ENCODE data around the gene CCDC47. TPM values are rescaled to one million over a fixed set of nuclear protein-coding genes. Genes with fewer than 3 reads are reported as not detected.
A peak's percentile ranks its signal among the peaks of the same experiment; 100 is the strongest.

The CCDC47 gene
- total and polyA plus RNA-seq, 2 of the 13 experiments (the other 11 are each of a cell fraction or from before 2014, with no cell fraction given), result 59.3 to 99.5 TPM

GRCh38 chr17:63773272-63774140, at the start of gene CCDC47 (continued):
- TF ChIP-seq ZNF318 (CRISPR knock-in tag; IDR thresholded peaks at IDR 0.05) (peak; percentile 55; the same call in 1 of the 2 replicates), KAT2B (IDR thresholded peaks at IDR 0.05; ENCODE audit: borderline replicate concordance, low read depth, low read length) (no peak), ZSCAN29 (CRISPR knock-in tag; conservative IDR thresholded peaks at IDR 0.05) (peak; percentile 82; the same call in 1 of the 2 replicates), REST (IDR thresholded peaks at IDR 0.05; ENCODE audit: borderline replicate concordance in 1 of 2, low read depth in 1 of 2, low read length in 2 of 2) (peak in 1 of 2 experiments; percentile 62; a peak in 1 of 4 replicates), RAD51 (IDR thresholded peaks at IDR 0.05; ENCODE audit: borderline replicate concordance) (peak; percentile 82), TBP (CRISPR knock-in tag; IDR thresholded peaks at IDR 0.05) (no peak), ZKSCAN8 (CRISPR knock-in tag; IDR thresholded peaks at IDR 0.05; ENCODE audit: borderline replicate concordance) (no peak; the same call in 1 of the 2 replicates), KAT8 (CRISPR knock-in tag; IDR thresholded peaks at IDR 0.05) (peak; percentile 99), SOX5 (CRISPR knock-in tag; IDR thresholded peaks at IDR 0.05; ENCODE audit: borderline replicate concordance) (peak; percentile 72), GTF2F1 (IDR thresholded peaks at IDR 0.05; ENCODE audit: low read length) (0 out of 2 replicates have a peak, but pooled peaks have one; percentile 49), ZNF772 (CRISPR knock-in tag; IDR thresholded peaks at IDR 0.05) (peak; percentile 21), ZNF549 (CRISPR knock-in tag; IDR thresholded peaks at IDR 0.05) (0 out of 2 replicates have a peak, but pooled peaks have one; percentile 78), EHMT2 (IDR thresholded peaks at IDR 0.05; ENCODE audit: borderline replicate concordance, low read depth, low read length) (peak; percentile 69; the same call in 1 of the 2 replicates), ZNF709 (CRISPR knock-in tag; IDR thresholded peaks at IDR 0.05) (peak; percentile 85; the same call in 1 of the 2 replicates)
- TF ChIP-seq, protein P1, sequence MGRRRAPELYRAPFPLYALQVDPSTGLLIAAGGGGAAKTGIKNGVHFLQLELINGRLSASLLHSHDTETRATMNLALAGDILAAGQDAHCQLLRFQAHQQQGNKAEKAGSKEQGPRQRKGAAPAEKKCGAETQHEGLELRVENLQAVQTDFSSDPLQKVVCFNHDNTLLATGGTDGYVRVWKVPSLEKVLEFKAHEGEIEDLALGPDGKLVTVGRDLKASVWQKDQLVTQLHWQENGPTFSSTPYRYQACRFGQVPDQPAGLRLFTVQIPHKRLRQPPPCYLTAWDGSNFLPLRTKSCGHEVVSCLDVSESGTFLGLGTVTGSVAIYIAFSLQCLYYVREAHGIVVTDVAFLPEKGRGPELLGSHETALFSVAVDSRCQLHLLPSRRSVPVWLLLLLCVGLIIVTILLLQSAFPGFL (CRISPR knock-in tag; IDR thresholded peaks at IDR 0.05), result peak; percentile 91; the same call in 1 of the 2 replicates
